Natural killer cell (primary cell): Measurements from ENCODE around the gene DNALI1. TPM values are rescaled to one million over a fixed set of nuclear protein-coding genes. Genes with fewer than 3 reads are reported as not detected.
"Not testable (repeated sequence)": the region's sequence is repeated elsewhere in the genome, so short reads cannot be mapped to it uniquely, and the experiment has no call there.

ENCODE experiments used
- ATAC-seq, 3 donors: fragments of 150-1000 bp in 2 of 3; fragments of 200-7000 bp in 1 of 3; cut with Tn5 transposase; 1 replicate in 1 of 3; 2 replicates in 2 of 3; pipeline ENCODE4 v1.10.0; 2021; ENCODE audit warnings: mild to moderate bottlenecking in 2 of 3, moderate library complexity in 2 of 3
- DNase-seq, 2 donors: peaks; one replicate each; pipeline versions ENCODE4 v3.0.0 to v3.0.0-alpha.2; 2013 to 2021; ENCODE audit warnings: mixed read lengths in 1 of 2
- H3K27ac ChIP-seq: one replicate; pipeline ENCODE4 v1.5.1; 2013; ENCODE audit warnings: mild to moderate bottlenecking, low read length
- H3K27me3 ChIP-seq: one replicate; pipeline ENCODE4 v1.6.1; 2013; ENCODE audit warnings: low read length; ENCODE audit not compliant: control insufficient read depth, insufficient read depth
- H3K36me3 ChIP-seq: one replicate; pipeline ENCODE4 v1.6.1; 2013; ENCODE audit warnings: low read length; ENCODE audit not compliant: control insufficient read depth, insufficient read depth
- H3K4me1 ChIP-seq: one replicate; pipeline ENCODE4 v1.6.1; 2013; ENCODE audit warnings: low read length; ENCODE audit not compliant: control insufficient read depth, insufficient read depth
- H3K4me3 ChIP-seq: one replicate; pipeline ENCODE4 v1.5.1; 2013; ENCODE audit warnings: low read length
- H3K9me3 ChIP-seq: one replicate; pipeline ENCODE4 v1.6.1; 2013; ENCODE audit warnings: low read length; ENCODE audit not compliant: control insufficient read depth, insufficient read depth
- H3K27ac Mint-ChIP-seq, 2 donors: one replicate each; pipeline ENCODE4 v1.8.0; 2022; ENCODE audit warnings: mild to moderate bottlenecking in 2 of 2, mixed read lengths in 2 of 2, moderate library complexity in 1 of 2
- H3K27me3 Mint-ChIP-seq, 2 donors: one replicate each; pipeline ENCODE4 v1.8.0; 2022; ENCODE audit warnings: low read depth in 2 of 2, mixed read lengths in 2 of 2
- H3K36me3 Mint-ChIP-seq: one replicate; pipeline ENCODE4 v1.8.0; 2022; ENCODE audit warnings: mixed read lengths
- H3K4me1 Mint-ChIP-seq, 2 donors: one replicate each; pipeline ENCODE4 v1.8.0; 2022; ENCODE audit warnings: mixed read lengths in 2 of 2
- H3K4me3 Mint-ChIP-seq: one replicate; pipeline ENCODE4 v1.8.0; 2022; ENCODE audit warnings: mild to moderate bottlenecking, moderate library complexity, mixed read lengths
- H3K9me3 Mint-ChIP-seq, 2 donors: one replicate each; pipeline ENCODE4 v1.8.0; 2022; ENCODE audit warnings: mixed read lengths in 2 of 2
- WGBS: methylation state at CpG from one replicate; pipeline ENCODE4 v1.1.7; 2013; ENCODE audit warnings: missing lambda C conversion rate; ENCODE audit not compliant: insufficient coverage; 5-methylcytosine and 5-hydroxymethylcytosine counted together
- intact Hi-C: fragments of 100-400 bp; cut with micrococcal nuclease; formaldehyde crosslinking; loops from one replicate; pipeline ENCODE4 v1.14.2; 2022
- total RNA-seq, 4 donors: library from RNA; stranded (reverse); fragments of 120-200 nt in 1 of 4; gene quantifications; one replicate each; pipeline versions ENCODE4 v1.2.3 to v1.2.4, GENCODE V29; 2013 to 2022
- TF ChIP-seq, protein P1 (sequence below): fragments of 200-600 bp; IDR thresholded peaks from one replicate; pipeline ENCODE4 v1.8.0; 2022; ENCODE audit warnings: antibody characterized with exemption

DNALI1 gene
- total RNA-seq, 3 donors from 2014 or later (not counting 1 experiment from before 2014, with no cell fraction given): 0.09 TPM; not detected in 2

DNA sequence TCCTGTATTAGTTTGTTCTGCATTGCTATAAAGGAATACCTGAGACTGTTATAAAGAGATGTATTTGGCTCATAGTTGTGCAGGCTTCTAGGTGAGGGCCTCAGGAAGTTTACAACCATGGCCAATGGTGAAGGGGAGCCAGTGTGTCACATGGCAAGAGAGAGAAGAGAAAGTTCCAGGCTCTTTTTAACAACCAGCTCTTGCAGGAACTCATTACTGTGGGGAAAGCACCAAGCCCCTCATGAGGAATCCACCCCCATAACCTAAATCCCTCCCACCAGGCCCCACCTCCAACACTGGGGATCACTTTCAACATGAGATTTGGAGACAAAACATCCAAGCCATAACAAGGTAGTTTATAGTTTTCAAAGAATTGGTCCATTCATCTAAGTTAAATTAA, 37.1 kb upstream of the DNALI1 start:
- intact Hi-C loops: no loop called here

DNA sequence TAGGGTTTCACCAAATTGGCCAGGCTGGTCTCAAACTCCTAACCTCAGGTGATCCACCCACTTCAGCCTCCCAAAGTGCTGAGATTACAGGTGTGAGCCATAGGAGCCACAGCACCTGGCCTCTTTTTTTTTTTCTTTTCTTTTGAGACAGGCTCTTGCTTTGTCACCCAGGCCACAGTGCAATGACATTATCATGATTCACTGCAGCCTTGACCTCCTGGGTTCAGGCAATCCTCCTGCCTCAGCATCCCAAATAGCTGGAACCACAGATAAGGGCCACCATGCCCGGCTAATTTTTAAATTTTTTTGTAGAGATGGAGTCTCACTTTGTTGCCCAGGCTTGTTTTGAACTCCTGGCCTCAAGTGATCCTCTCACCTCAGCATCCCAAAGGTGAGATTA, 26.9 kb upstream of the DNALI1 start:
- H3K36me3 Mint-ChIP-seq, H3K27ac ChIP-seq, H3K27me3 Mint-ChIP-seq, H3K4me1 Mint-ChIP-seq, H3K9me3 ChIP-seq, H3K27ac Mint-ChIP-seq, H3K36me3 ChIP-seq, H3K4me3 Mint-ChIP-seq, H3K9me3 Mint-ChIP-seq, ATAC-seq, H3K4me3 ChIP-seq, H3K27me3 ChIP-seq, DNase-seq, H3K4me1 ChIP-seq, intact Hi-C loops: not testable (repeated sequence)
- WGBS: 100% methylated on average over 1 of the region's 1 CpG

More for the DNA sequence above, 37.1 kb upstream of the DNALI1 start:
- Mint-ChIP-seq H3K9me3 (no peaks in the 10 kb centered on the region), H3K36me3 (no peaks in the 10 kb centered on the region), H3K27me3 (no peaks in the 10 kb centered on the region), H3K4me1 (peaks cover 19 to 25% of the 10 kb centered on the region in 2 donors), H3K4me3 (peak overlapping the region; percentile 87), H3K27ac (peak overlapping the region; percentile 36 to 83)
- TF ChIP-seq, protein P1, sequence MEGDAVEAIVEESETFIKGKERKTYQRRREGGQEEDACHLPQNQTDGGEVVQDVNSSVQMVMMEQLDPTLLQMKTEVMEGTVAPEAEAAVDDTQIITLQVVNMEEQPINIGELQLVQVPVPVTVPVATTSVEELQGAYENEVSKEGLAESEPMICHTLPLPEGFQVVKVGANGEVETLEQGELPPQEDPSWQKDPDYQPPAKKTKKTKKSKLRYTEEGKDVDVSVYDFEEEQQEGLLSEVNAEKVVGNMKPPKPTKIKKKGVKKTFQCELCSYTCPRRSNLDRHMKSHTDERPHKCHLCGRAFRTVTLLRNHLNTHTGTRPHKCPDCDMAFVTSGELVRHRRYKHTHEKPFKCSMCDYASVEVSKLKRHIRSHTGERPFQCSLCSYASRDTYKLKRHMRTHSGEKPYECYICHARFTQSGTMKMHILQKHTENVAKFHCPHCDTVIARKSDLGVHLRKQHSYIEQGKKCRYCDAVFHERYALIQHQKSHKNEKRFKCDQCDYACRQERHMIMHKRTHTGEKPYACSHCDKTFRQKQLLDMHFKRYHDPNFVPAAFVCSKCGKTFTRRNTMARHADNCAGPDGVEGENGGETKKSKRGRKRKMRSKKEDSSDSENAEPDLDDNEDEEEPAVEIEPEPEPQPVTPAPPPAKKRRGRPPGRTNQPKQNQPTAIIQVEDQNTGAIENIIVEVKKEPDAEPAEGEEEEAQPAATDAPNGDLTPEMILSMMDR: no peak
- no peak overlapping the region for H3K27ac ChIP-seq
- peak in 1 of 3 donors; percentile 19 for ATAC-seq
- DNase-seq: peak in 1 of 2 donors; percentile 53
- H3K9me3 ChIP-seq: no peaks in the 10 kb centered on the region
- H3K36me3 ChIP-seq: no peaks in the 10 kb centered on the region
- H3K4me1 ChIP-seq: peaks cover 7% of the 10 kb centered on the region
- H3K27me3 ChIP-seq: no peaks in the 10 kb centered on the region
- H3K4me3 ChIP-seq: peak overlapping the region; percentile 46

DNA sequence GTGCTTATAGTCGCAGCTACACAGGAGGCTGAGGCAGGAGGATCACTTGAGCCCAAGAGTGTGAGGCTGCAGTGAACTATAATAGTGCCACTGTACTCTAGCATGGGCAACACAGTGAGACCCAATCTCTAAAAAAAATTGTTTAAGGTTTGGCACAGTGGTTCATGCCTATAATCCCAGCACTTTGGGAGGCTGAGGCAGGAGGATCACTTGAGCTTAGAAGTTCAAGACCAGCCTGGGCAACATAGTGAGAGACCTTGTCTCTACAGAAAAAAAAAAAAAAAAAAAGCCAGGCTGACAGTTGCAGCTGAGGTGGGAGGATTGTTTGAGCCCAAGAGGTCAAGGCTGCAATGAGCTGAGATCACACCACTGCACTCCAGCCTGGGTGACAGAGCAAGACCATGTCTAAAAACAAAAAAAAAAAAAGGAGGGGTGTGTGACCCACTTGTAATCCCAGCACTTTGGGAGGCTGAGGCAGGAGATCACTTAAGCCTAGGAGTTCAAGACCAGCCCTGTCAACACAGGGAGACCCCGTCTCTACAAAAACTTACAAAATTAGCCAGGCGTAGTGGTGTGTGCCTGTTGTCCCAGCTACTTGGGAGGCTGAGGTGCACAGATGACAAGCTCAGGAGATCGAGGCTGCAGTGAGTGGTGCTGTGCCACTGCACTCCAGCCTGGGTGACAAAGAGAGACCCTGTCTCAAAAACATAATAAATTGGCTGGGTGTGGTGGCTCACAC, 24.2 kb upstream of the DNALI1 start:
- DNase-seq, H3K36me3 Mint-ChIP-seq, H3K9me3 ChIP-seq, H3K27me3 Mint-ChIP-seq, H3K4me1 ChIP-seq, H3K27me3 ChIP-seq, ATAC-seq, H3K4me3 Mint-ChIP-seq, H3K9me3 Mint-ChIP-seq, H3K27ac Mint-ChIP-seq, H3K4me3 ChIP-seq, H3K27ac ChIP-seq, intact Hi-C loops: not testable (repeated sequence)
- 97% methylated on average over 4 of the region's 4 CpGs for WGBS
- H3K36me3 ChIP-seq: peaks cover 22% of the 10 kb centered on the region
- peaks cover 16 to 18% of the 10 kb centered on the region in 2 donors for H3K4me1 Mint-ChIP-seq

DNA sequence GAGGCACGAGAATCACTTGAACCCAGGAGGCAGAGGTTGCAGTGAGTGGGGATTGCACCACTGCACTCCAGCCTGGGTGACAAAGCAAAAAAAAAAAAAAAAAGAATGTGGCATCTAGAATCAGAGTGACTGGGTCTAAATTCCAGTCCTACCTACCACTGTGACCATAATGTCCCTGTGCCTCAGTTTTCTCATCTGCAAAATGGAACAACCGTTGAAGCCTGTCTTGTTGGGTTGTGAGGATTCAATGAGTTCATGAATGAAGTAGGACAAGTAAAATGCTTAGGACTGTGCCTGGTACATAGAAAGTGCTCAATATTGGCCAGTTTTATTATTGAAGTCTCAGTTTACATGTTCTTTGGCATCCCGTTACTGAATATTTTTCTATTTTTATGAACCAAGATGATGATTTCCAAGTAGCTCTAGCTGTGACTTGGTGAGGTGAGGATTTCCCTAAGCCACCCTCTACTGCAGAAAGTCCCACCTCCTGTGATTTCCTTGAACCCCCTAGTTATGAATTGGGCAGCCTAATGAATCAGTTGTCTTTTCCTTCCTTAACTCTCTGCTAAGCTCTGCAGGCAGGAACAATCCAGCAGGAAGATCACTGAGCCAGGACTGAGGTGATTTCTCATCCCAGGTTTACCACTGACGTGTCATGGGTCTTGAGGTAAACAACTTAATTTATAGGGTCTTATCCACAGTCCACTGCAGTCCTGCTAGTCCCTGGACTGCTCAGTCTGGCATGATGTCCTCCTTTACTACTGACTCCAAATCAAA, 23.2 kb upstream of the DNALI1 start:
- ATAC-seq (no peak), DNase-seq (no peak)
- no peaks in the 10 kb centered on the region for H3K27me3 ChIP-seq
- Mint-ChIP-seq H3K27ac (peak overlapping the region; percentile 30 to 60), H3K4me3 (no peak overlapping the region), H3K36me3 (peaks cover 11% of the 10 kb centered on the region), H3K4me1 (peaks cover 21 to 22% of the 10 kb centered on the region in 2 donors), H3K27me3 (no peaks in the 10 kb centered on the region), H3K9me3 (no peaks in the 10 kb centered on the region)
- 91% methylated on average over 4 of the region's 4 CpGs for WGBS
- H3K4me1 ChIP-seq: no peaks in the 10 kb centered on the region
- TF ChIP-seq, protein P1: no peak
- peaks cover 25% of the 10 kb centered on the region for H3K36me3 ChIP-seq
- H3K4me3 ChIP-seq: no peak overlapping the region
- no peak overlapping the region for H3K27ac ChIP-seq
- intact Hi-C loops: no loop called here
- H3K9me3 ChIP-seq: no peaks in the 10 kb centered on the region
